GM18520 (cell line): ENCODE data around the gene HAGH.
"Not testable (repeated sequence)": the region's sequence is repeated elsewhere in the genome, so short reads cannot be mapped to it uniquely, and the experiment has no call there.

Experiments
- ATAC-seq: cut with Tn5 transposase; IDR thresholded peaks from one replicate; pipeline ENCODE4 v1.9.1; 2021; ENCODE audit not compliant: unreplicated experiment

HAGH gene

GRCh38 chr16:1826691-1827573, at the start of gene HAGH, which contains the start of gene FAHD1:
TSS of gene HAGH (minus strand) at chr16:1826825. CDS start at chr16:1826787, 38 bp downstream.
TSS of gene FAHD1 (plus strand) at chr16:1827206. CDS start at chr16:1827239, 33 bp downstream.
- peak; percentile 83 for ATAC-seq

- not testable (repeated sequence) for ATAC-seq
These were observed 49.4 kb upstream of the HAGH start for GRCh38 chr16:1876066-1876465.

- ATAC-seq: no peak
These were observed 48.2 kb upstream of the HAGH start for GRCh38 chr16:1874854-1875253.

DNA sequence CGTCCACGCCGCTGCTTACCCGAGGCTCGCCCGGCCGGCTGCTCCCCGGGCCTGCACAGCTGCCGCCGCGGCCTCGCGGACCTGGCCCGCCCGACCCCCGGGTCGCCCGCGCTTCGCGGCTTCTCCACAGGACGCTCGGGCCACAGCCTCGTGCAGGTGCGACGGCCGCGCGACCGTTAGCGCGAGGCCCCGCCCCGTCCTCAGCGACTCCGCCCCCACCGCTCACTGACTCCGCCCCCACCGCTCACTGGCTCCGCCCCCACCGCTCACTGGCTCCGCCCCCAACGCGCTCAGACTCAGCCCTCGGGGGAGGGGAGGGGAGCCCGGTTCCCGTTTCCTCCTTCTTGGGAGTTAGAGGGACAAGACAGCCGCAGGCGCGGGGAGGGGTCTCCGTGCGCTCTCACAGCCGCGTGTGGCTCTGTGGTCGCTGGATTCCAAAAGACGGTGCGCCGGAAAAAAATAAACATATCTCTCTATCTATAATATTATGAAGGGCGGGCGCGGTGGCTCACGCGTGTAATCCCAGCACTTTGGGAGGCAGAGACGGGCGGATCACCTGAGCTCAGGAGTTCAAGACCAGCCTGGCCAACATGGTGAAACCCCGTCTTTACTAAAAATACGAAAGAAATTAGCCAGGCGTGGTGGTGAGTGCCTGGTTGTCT, 45.5 kb upstream of the HAGH start, which contains the start of gene MEIOB:
Gene MEIOB, minus strand, starts transcription at position 191 of the 662 bp plus-strand sequence. CDS start 3,989 bp downstream, outside the sequence.
- no peak for ATAC-seq

GRCh38 chr16:1870365-1871082, 43.9 kb upstream of the HAGH start:
- no peak for ATAC-seq

DNA sequence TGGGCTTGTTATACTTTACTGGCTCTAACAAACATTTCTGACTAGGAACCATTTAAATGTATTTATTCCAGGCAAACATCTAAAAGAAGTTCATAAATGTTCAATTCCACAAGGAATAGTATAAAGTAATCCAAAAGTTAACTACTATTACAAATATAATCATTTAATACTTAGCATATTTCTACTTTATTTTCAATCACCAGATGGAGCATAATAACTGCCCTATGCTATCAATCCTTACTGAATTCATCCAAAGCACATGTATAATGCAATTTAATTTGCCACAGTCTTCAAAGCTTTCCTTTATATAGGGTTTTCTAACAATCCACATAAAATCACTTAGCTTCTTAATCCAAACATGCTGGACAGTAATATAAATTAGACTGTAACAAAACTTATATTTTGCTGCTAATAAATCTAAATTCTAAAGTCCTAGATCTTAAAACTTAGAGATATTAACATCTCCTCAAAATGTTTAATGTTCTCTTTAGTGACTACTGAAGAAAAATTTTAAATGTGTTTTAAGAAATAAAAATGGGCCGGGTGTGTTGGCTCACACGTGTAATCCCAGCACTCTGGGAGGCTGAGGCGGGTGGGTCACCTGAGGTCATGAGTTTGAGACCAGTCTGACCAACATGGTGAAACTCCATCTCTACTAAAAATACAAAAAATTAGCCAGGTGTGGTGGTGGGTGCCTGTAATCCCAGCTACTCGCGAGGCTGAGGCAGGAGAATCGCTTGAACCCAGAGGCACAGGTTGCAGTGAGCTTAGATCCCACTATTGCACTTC, 39.5 kb upstream of the HAGH start:
- no peak for ATAC-seq

- ATAC-seq: no peak
These were observed 37.2 kb upstream of the HAGH start for GRCh38 chr16:1863681-1864460.

DNA sequence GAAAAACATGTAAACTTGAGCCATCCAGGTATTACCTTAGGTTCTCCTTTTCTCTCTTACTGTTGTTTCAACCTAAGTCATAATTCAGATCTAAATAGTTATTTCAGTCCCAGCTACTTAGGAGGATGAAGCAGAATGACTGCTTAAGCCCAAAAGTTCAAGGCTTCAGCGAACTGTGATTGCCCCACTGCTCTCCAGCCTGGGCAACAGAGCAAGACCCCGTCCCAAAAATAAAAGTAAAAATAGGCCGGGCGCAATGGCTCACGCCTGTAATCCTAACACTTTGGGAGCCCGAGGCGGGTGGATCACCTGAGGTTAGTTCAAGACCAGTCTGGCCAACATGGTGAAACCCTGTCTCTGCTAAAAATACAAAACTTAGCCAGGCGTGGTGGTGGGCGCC, 35.8 kb upstream of the HAGH start:
- no peak for ATAC-seq

- no peak for ATAC-seq
These were observed 35.1 kb upstream of the HAGH start for GRCh38 chr16:1861730-1862129.

- no peak for ATAC-seq
These were observed 33.0 kb upstream of the HAGH start for GRCh38 chr16:1859650-1860049.

- ATAC-seq: no peak
These were observed 31.7 kb upstream of the HAGH start for GRCh38 chr16:1858189-1858865.

DNA sequence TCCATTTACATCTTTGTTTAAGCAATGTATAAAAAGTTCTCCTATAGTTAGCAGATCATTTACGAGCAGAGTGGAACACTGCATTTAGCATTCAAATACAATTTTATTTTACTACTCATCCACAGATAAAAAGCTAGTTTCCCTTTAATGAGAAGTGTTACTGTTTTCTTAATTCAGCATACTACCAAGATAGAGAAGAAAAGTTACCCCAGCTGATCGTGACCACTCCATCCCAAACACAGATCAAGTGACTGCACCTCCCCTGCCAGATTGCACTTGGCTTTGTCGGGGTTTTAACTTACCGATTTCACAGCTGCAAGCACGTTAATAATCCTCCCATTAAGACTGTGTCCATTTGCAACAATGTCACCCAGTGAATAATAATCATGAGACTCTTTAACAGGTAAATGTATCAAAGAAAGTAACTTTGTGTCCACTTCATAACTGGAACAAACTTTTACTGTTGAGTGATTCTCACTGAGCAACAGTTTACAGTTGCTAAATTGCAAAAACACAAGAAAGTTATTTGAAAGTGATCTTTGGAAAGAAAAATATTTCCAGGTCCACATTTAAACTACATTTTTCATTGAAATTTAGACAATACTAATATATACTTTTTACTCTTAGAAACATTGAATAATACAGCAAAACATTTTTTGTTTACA, 30.9 kb upstream of the HAGH start:
- ATAC-seq: no peak

GRCh38 chr16:1851793-1852192, 25.2 kb upstream of the HAGH start:
- ATAC-seq: no peak

GRCh38 chr16:1850981-1851380, 24.4 kb upstream of the HAGH start:
- ATAC-seq: no peak

- no peak for ATAC-seq
These were observed 19.8 kb upstream of the HAGH start for GRCh38 chr16:1846416-1846815.

DNA sequence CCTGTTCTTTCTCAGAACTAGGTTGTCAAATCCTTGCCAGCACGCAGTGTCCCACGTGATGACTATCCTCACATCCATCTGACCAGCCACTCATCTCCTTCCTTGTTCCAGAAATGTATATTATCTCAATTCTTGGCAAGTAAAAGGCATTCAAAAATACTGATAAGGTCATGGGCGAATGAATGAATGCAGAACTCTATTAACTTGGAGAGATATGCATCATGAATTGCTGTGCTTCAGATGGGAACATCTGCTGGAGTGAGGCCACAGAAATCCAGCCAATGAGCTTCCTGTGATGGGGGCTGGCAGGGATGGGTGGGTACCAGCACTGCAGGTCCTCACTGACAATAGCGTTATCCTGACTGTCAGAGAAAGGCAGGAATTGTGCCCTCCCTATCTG, 19.4 kb upstream of the HAGH start:
- ATAC-seq: no peak

DNA sequence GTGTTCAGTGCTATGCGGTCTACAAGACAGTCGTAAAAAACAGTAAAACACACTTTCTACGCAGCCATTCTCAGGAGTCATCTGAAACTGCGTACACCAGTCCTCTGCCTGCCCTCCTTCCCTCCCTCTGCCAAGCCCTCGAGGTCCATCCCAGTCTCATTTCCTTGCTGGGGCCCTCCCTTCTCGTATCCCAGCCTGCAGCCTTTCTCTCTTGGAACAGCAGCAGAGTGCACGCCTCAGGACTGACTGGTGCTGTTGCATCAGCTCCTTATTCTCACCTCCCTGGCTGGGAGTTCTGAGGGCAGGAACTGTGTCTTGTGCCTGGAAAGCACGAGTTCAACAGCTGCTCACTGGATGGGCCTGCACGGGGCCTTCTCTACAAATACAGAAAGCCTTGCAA, 12.9 kb upstream of the HAGH start:
- ATAC-seq: no peak

DNA sequence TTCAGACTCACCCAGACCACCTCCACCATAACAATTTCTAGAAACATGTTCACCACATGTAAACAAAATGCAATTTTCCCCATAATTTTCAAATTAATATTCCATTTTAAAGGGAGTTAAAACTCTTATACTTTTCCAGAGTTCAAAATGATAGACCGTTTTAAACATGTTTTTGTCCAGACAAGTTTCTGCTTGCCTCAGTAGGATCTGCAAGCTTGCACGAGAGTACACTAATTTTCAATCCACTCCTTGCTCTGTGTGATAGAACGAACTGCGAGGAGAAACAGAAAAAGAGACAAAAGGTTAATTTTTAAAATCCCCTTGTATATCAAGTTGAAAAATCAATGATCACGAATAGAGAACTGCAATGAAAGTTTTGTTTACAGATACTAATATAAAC, 7.5 kb upstream of the HAGH start:
- ATAC-seq: no peak
